ENCODE results near the gene GABRR3. TPM values are rescaled to one million over a fixed set of nuclear protein-coding genes. Genes with fewer than 3 reads are reported as not detected.

GABRR3 gene
- total and polyA plus RNA-seq, 2 experiments from 2014 or later: not detected

GRCh38 chr3:97969541-97969940 lies 65.6 kb downstream of the GABRR3 start:
- ATAC-seq (no peak), DNase-seq (ENCODE audit: low spot score) (no peak)
- Histone ChIP-seq H3K4me1 (ENCODE audit: insufficient read depth) (no peaks in the 10 kb centered on the region; the same call in 1 of the 2 replicates), H3K27ac (ENCODE audit: low read depth) (no peak overlapping the region), H3K27me3 (ENCODE audit: insufficient read depth) (peaks cover 14% of the 10 kb centered on the region), H3K9me2 (ENCODE audit: insufficient read depth) (0 out of 2 replicates have a peak, but pooled peaks cover 3% of the 10 kb centered on the region), H3K36me3 (ENCODE audit: insufficient read depth) (no peaks in the 10 kb centered on the region), H3K79me2 (replicated peaks; ENCODE audit: insufficient read depth) (peaks cover 4% of the 10 kb centered on the region; the same call in 1 of the 2 replicates), H3K4me3 (no peak overlapping the region), H4K20me1 (replicated peaks; ENCODE audit: insufficient read depth) (no peaks in the 10 kb centered on the region; the same call in 1 of the 2 replicates), H3F3A (replicated peaks; ENCODE audit: low read depth) (no peaks in the 10 kb centered on the region), H2AFZ (no peak overlapping the region), H3K4me2 (no peak overlapping the region)
- Mint-ChIP-seq H3K27ac (no peak overlapping the region), H3K27me3 (ENCODE audit: insufficient read depth, low read depth, poor library complexity) (peaks cover 14% of the 10 kb centered on the region), H3K4me3 (no peak overlapping the region), H3K9me3 (no peaks in the 10 kb centered on the region), H3K36me3 (ENCODE audit: low read depth) (0 out of 3 replicates have a peak, but pooled peaks cover 3% of the 10 kb centered on the region), H3K4me1 (peaks cover 29% of the 10 kb centered on the region)
- TF ChIP-seq CTCF (conservative IDR thresholded peaks at IDR 0.05; ENCODE audit: low read depth in 2 of 2) (no peak), POLR2AphosphoS5 (IDR thresholded peaks at IDR 0.05; ENCODE audit: low read depth) (no peak), EZH2 (IDR thresholded peaks at IDR 0.05; ENCODE audit: low read depth, unreplicated experiment) (no peak), EZH2phosphoT487 (IDR thresholded peaks at IDR 0.05; ENCODE audit: unreplicated experiment) (no peak), STAT1 (IDR thresholded peaks at IDR 0.05; ENCODE audit: unreplicated experiment) (no peak), ZNF462 (CRISPR knock-in tag; IDR thresholded peaks at IDR 0.05) (no peak), ZNF114 (CRISPR knock-in tag; IDR thresholded peaks at IDR 0.05) (no peak)

Measured in GM23338 (cell line).